Neural crest cell (in vitro differentiated cells): ENCODE data around the gene OR9A2. TPM values are rescaled to one million over a fixed set of nuclear protein-coding genes. Genes with fewer than 3 reads are reported as not detected.

ENCODE experiments used
- DNase-seq: peaks from one replicate; pipeline ENCODE4 v3.0.0; 2021; ENCODE audit warnings: low read depth, mixed read lengths, low spot score
- H3K27ac Mint-ChIP-seq: one replicate; pipeline ENCODE4 v1.8.0; 2021; ENCODE audit warnings: mild to moderate bottlenecking, mixed read lengths; ENCODE audit not compliant: unreplicated experiment
- H3K27me3 Mint-ChIP-seq: 2 replicates; pipeline ENCODE4 v1.8.0; 2021; ENCODE audit warnings: low read depth, mild to moderate bottlenecking, mixed read lengths
- H3K36me3 Mint-ChIP-seq: 2 replicates; pipeline ENCODE4 v1.8.0; 2021; ENCODE audit warnings: low read depth, mild to moderate bottlenecking, mixed read lengths
- H3K4me1 Mint-ChIP-seq: 2 replicates; pipeline ENCODE4 v1.8.0; 2021; ENCODE audit warnings: mixed read lengths
- H3K4me3 Mint-ChIP-seq: one replicate; pipeline ENCODE4 v1.8.0; 2021; ENCODE audit warnings: mild to moderate bottlenecking, mixed read lengths
- H3K9me3 Mint-ChIP-seq: 2 replicates; pipeline ENCODE4 v1.8.0; 2021; ENCODE audit warnings: mixed read lengths
- total RNA-seq: library from RNA; stranded (reverse); gene quantifications from 2 replicates; pipeline ENCODE4 v1.2.1, GENCODE V29; 2021
- TF ChIP-seq, protein P1 (sequence below): fragments of 200-600 bp; sonication (generic); conservative IDR thresholded peaks from 2 replicates; pipeline ENCODE4 v1.5.0; 2021; ENCODE audit warnings: antibody characterized with exemption, mild to moderate bottlenecking

OR9A2 gene
- total RNA-seq, 1 donor from 2014 or later: not detected

DNA sequence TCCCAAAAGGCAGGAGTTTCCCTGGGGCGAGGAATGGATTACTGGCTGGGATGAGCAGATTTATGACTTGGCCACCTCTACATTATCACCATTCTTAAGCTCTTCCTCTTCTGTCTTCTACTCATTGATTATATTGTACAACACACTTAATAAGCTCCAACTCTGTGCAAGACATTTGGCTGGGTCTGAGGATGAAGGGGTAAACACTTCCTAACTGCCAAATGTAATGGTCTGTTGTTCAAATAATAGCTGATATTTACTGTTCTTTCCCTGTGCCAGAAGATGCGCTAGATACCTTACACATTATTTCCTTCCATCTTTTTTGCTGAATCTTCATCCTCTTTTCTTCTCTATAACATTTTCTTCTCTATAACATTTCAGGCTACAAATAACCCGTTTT lies 36.8 kb upstream of the OR9A2 start:
- H3K4me1 Mint-ChIP-seq: no peaks in the 10 kb centered on the region
- TF ChIP-seq, protein P1, sequence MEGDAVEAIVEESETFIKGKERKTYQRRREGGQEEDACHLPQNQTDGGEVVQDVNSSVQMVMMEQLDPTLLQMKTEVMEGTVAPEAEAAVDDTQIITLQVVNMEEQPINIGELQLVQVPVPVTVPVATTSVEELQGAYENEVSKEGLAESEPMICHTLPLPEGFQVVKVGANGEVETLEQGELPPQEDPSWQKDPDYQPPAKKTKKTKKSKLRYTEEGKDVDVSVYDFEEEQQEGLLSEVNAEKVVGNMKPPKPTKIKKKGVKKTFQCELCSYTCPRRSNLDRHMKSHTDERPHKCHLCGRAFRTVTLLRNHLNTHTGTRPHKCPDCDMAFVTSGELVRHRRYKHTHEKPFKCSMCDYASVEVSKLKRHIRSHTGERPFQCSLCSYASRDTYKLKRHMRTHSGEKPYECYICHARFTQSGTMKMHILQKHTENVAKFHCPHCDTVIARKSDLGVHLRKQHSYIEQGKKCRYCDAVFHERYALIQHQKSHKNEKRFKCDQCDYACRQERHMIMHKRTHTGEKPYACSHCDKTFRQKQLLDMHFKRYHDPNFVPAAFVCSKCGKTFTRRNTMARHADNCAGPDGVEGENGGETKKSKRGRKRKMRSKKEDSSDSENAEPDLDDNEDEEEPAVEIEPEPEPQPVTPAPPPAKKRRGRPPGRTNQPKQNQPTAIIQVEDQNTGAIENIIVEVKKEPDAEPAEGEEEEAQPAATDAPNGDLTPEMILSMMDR: no peak
- H3K36me3 Mint-ChIP-seq: peaks cover 4% of the 10 kb centered on the region
- H3K27me3 Mint-ChIP-seq: no peaks in the 10 kb centered on the region
- DNase-seq: no peak
- peaks cover 11% of the 10 kb centered on the region for H3K9me3 Mint-ChIP-seq
- no peak overlapping the region for H3K27ac Mint-ChIP-seq
- H3K4me3 Mint-ChIP-seq: no peak overlapping the region

GRCh38 chr7:143055754-143056153 lies 28.8 kb upstream of the OR9A2 start:
- no peak overlapping the region for H3K27ac Mint-ChIP-seq
- TF ChIP-seq, protein P1: no peak
- no peak overlapping the region for H3K4me3 Mint-ChIP-seq
- no peaks in the 10 kb centered on the region for H3K4me1 Mint-ChIP-seq
- H3K36me3 Mint-ChIP-seq: no peaks in the 10 kb centered on the region
- no peaks in the 10 kb centered on the region for H3K9me3 Mint-ChIP-seq
- DNase-seq: no peak
- H3K27me3 Mint-ChIP-seq: peaks cover 7% of the 10 kb centered on the region

DNA sequence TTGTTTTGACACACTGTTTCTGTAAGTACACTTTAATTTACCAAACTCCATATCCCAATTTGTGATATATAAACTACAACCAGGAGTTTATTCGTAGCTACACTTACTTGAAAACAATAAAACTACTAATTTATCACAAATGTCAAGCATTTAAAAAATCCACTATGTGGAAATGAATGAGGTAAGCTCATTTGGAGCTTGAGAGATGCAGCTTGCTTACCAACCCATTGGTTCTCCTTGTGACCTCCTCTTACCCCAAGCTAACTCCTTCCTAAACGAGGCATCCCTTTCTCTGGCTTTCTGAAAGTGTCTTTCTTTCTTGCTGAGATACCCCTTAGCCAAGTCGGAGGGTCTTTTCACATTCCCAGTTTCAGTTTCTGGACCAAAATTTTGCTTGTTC lies 27.7 kb upstream of the OR9A2 start:
- no peak for DNase-seq
- H3K4me1 Mint-ChIP-seq: no peaks in the 10 kb centered on the region
- TF ChIP-seq, protein P1: no peak
- H3K36me3 Mint-ChIP-seq: no peaks in the 10 kb centered on the region
- peaks cover 7% of the 10 kb centered on the region for H3K27me3 Mint-ChIP-seq
- no peaks in the 10 kb centered on the region for H3K9me3 Mint-ChIP-seq
- no peak overlapping the region for H3K4me3 Mint-ChIP-seq
- no peak overlapping the region for H3K27ac Mint-ChIP-seq

- TF ChIP-seq, protein P1: no peak
- H3K36me3 Mint-ChIP-seq: no peaks in the 10 kb centered on the region
- no peaks in the 10 kb centered on the region for H3K9me3 Mint-ChIP-seq
- peaks cover 5% of the 10 kb centered on the region for H3K27me3 Mint-ChIP-seq
- no peaks in the 10 kb centered on the region for H3K4me1 Mint-ChIP-seq
- H3K4me3 Mint-ChIP-seq: no peak within 1 kb of the TSS
- no peak for DNase-seq
- H3K27ac Mint-ChIP-seq: no peak within 1 kb of the TSS
These were observed 25.1 kb upstream of the OR9A2 start, which contains the start of gene OR6V1 for GRCh38 chr7:143052041-143052440. TSS of gene OR6V1 (plus strand) at chr7:143052341. CDS start at chr7:143052341, 0 bp downstream.

GRCh38 chr7:143050931-143051330 lies 24.0 kb upstream of the OR9A2 start:
- no peak for DNase-seq
- TF ChIP-seq, protein P1: no peak
- no peaks in the 10 kb centered on the region for H3K9me3 Mint-ChIP-seq
- no peak overlapping the region for H3K27ac Mint-ChIP-seq
- peaks cover 9% of the 10 kb centered on the region for H3K27me3 Mint-ChIP-seq
- H3K4me3 Mint-ChIP-seq: no peak overlapping the region
- H3K36me3 Mint-ChIP-seq: no peaks in the 10 kb centered on the region
- no peaks in the 10 kb centered on the region for H3K4me1 Mint-ChIP-seq

DNA sequence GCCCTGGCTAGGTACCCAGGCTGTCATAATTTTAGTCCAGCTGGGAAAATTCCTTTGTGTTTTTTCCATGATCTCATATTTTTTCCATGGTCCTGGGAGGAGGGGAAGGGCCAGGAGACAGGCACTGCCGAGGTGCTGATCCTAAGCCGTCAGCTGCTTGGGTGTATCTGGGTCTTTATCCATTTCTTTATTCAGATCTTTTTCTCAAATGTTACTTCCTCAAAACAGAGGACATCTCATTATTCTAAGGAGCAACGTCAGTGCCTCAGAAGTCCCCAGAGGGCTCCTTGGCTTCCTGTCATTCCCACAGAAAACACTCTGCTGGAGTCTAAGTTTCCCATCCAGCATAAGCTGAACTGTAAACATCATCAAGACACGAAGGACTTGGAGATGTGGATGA lies 22.4 kb upstream of the OR9A2 start:
- DNase-seq: no peak
- Mint-ChIP-seq H3K27ac (no peak overlapping the region), H3K27me3 (peaks cover 16% of the 10 kb centered on the region), H3K36me3 (no peaks in the 10 kb centered on the region), H3K4me3 (no peak overlapping the region), H3K4me1 (no peaks in the 10 kb centered on the region), H3K9me3 (no peaks in the 10 kb centered on the region)
- TF ChIP-seq, protein P1: no peak
